GM19351 (cell line): ENCODE data around the gene KIZ.

Experiments used
- ATAC-seq: cut with Tn5 transposase; IDR thresholded peaks from one replicate; pipeline ENCODE4 v1.9.1; 2021; ENCODE audit warnings: mild to moderate bottlenecking, moderate library complexity; ENCODE audit not compliant: unreplicated experiment

Gene KIZ

GRCh38 chr20:21258411-21258810, 132.5 kb downstream of the KIZ start:
- no peak for ATAC-seq

GRCh38 chr20:21259346-21259745, 133.5 kb downstream of the KIZ start:
- no peak for ATAC-seq

- ATAC-seq, result no peak
Observed at GRCh38 chr20:21262812-21263211, 136.9 kb downstream of the KIZ start.

- ATAC-seq, result no peak
Observed at GRCh38 chr20:21265261-21266190, 139.6 kb downstream of the KIZ start.

- ATAC-seq, result peak; percentile 43
Observed at GRCh38 chr20:21266191-21266536, 140.3 kb downstream of the KIZ start.

GRCh38 chr20:21269772-21270171, 143.9 kb downstream of the KIZ start:
- no peak for ATAC-seq

- no peak for ATAC-seq
Observed at GRCh38 chr20:21270806-21271205, 144.9 kb downstream of the KIZ start.

GRCh38 chr20:21272279-21272678, 146.4 kb downstream of the KIZ start:
- ATAC-seq, result peak; percentile 63

- ATAC-seq, result peak; percentile 64
Observed at GRCh38 chr20:21272679-21273078, 146.8 kb downstream of the KIZ start.

- ATAC-seq, result no peak
Observed at GRCh38 chr20:21273755-21274386, 148.0 kb downstream of the KIZ start.

- ATAC-seq, result no peak
Observed at GRCh38 chr20:21278829-21279228, 152.9 kb downstream of the KIZ start.

- no peak for ATAC-seq
Observed at GRCh38 chr20:21279706-21280521, 154.0 kb downstream of the KIZ start.

- ATAC-seq, result peak; percentile 90
Observed at GRCh38 chr20:21280522-21281016, 154.7 kb downstream of the KIZ start.

GRCh38 chr20:21286775-21287174, 160.9 kb downstream of the KIZ start:
- ATAC-seq, result no peak

- ATAC-seq, result no peak
Observed at GRCh38 chr20:21288587-21289370, 162.9 kb downstream of the KIZ start.

GRCh38 chr20:21289651-21290050, 163.8 kb downstream of the KIZ start:
- ATAC-seq, result no peak

- ATAC-seq, result no peak
Observed at GRCh38 chr20:21291026-21291425, 165.1 kb downstream of the KIZ start.

GRCh38 chr20:21294755-21295154, 168.9 kb downstream of the KIZ start:
- ATAC-seq, result no peak
